ENCODE measurements around the gene DUSP22.

Gene DUSP22

GRCh38 chr6:347951-348859 is 55.9 kb downstream of the DUSP22 start:
- TF ChIP-seq FOXP2 (optimal IDR thresholded peaks at IDR 0.05; ENCODE audit: borderline replicate concordance, extremely low read depth, extremely low read length, insufficient read depth): no peak

- TF ChIP-seq FOXP2 (optimal IDR thresholded peaks at IDR 0.05; ENCODE audit: borderline replicate concordance, extremely low read depth, extremely low read length, insufficient read depth) (no peak), REST (IDR thresholded peaks at IDR 0.05; ENCODE audit: insufficient read depth in 1 of 2, low read depth in 2 of 2, low read length in 2 of 2) (no peak), SIN3A (IDR thresholded peaks at IDR 0.05; ENCODE audit: borderline replicate concordance, insufficient read depth, low read length) (no peak), TAF1 (IDR thresholded peaks at IDR 0.05; ENCODE audit: borderline replicate concordance, insufficient read depth, low read length) (no peak), POLR2AphosphoS5 (IDR thresholded peaks at IDR 0.05; ENCODE audit: low read depth, low read length) (no peak)
Observed at GRCh38 chr6:348860-349396, 56.6 kb downstream of the DUSP22 start.

GRCh38 chr6:349491-349921 is 57.2 kb downstream of the DUSP22 start:
- TF ChIP-seq TAF1 (IDR thresholded peaks at IDR 0.05; ENCODE audit: borderline replicate concordance, insufficient read depth, low read length) (no peak), REST (IDR thresholded peaks at IDR 0.05; ENCODE audit: insufficient read depth in 1 of 2, low read depth in 2 of 2, low read length in 2 of 2) (no peak), FOXP2 (optimal IDR thresholded peaks at IDR 0.05; ENCODE audit: borderline replicate concordance, extremely low read depth, extremely low read length, insufficient read depth) (no peak), SIN3A (IDR thresholded peaks at IDR 0.05; ENCODE audit: borderline replicate concordance, insufficient read depth, low read length) (no peak), POLR2AphosphoS5 (IDR thresholded peaks at IDR 0.05; ENCODE audit: low read depth, low read length) (no peak)

DNA sequence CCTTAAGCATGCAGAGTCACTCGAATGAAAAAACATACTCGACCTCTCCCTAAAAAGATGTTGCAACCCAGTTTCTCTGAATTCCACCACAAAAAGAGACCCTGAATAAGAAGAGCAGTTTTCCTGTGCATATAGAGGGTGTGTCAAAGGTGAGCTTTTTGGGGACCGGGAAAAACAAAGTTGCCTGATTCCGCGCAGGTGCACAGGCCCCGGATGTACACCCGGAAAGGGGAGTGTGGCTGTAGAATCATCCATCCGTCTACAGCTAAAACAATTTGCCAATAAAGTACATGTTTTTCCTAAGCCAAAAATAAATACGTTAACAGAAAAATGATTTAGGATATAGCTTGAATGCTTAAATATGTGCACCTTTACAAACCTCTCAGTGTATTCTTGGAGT is 58.1 kb downstream of the DUSP22 start:
- TF ChIP-seq REST (IDR thresholded peaks at IDR 0.05; ENCODE audit: insufficient read depth in 1 of 2, low read depth in 2 of 2, low read length in 2 of 2) (no peak), FOXP2 (optimal IDR thresholded peaks at IDR 0.05; ENCODE audit: borderline replicate concordance, extremely low read depth, extremely low read length, insufficient read depth) (no peak), TAF1 (IDR thresholded peaks at IDR 0.05; ENCODE audit: borderline replicate concordance, insufficient read depth, low read length) (no peak), SIN3A (IDR thresholded peaks at IDR 0.05; ENCODE audit: borderline replicate concordance, insufficient read depth, low read length) (no peak), POLR2AphosphoS5 (IDR thresholded peaks at IDR 0.05; ENCODE audit: low read depth, low read length) (no peak)

DNA sequence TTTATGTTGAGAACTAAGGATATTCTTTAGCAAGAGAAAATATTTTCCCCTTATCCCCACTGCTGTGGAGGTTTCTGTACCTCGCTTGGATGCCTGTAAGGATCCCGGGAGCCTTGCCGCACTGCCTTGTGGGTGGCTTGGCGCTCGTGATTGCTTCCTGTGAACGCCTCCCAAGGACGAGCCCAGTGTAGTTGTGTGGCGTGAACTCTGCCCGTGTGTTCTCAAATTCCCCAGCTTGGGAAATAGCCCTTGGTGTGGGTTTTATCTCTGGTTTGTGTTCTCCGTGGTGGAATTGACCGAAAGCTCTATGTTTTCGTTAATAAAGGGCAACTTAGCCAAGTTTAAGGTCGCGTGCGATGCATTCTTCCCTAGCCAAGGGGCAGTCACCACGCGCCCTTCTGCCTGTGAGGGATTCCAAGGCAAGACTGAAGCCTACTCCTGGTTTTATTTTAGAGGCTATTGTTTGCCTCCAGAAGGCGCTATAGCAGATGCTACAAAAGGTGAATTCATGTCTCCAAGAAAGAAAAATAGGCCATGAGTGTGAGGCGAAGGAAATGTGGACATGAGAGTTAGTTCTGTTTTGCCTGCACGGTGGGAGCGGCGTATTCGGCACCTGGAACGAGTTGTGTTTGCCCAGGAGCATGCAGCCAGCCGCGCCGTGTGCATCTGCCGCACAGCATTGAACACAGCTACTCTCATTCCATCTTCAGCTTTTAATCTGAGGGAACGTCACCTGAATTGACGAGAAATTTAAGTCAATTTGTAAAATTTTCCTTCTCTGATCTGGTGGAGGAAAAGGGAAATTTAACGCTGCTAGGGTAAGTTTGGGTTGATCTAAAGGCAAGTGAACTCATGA is 59.0 kb downstream of the DUSP22 start:
- no peak for TF ChIP-seq POLR2AphosphoS5 (IDR thresholded peaks at IDR 0.05; ENCODE audit: low read depth, low read length)
- TF ChIP-seq FOXP2 (optimal IDR thresholded peaks at IDR 0.05; ENCODE audit: borderline replicate concordance, extremely low read depth, extremely low read length, insufficient read depth): no peak
- TF ChIP-seq TAF1 (IDR thresholded peaks at IDR 0.05; ENCODE audit: borderline replicate concordance, insufficient read depth, low read length): no peak
- TF ChIP-seq REST (IDR thresholded peaks at IDR 0.05; ENCODE audit: insufficient read depth in 1 of 2, low read depth in 2 of 2, low read length in 2 of 2): no peak
- TF ChIP-seq SIN3A (IDR thresholded peaks at IDR 0.05; ENCODE audit: borderline replicate concordance, insufficient read depth, low read length): no peak

All from PFSK-1 (cell line).